GM12878 (cell line): ENCODE results near the gene MEF2C. TPM values are rescaled to one million over a fixed set of nuclear protein-coding genes. Genes with fewer than 3 reads are reported as not detected.

ENCODE experiments used
- ATF3 ChIP-seq: IDR thresholded peaks from 2 replicates; pipeline ENCODE4 v1.6.1; 2011; ENCODE audit warnings: low read depth, mild to moderate bottlenecking, low read length, moderate library complexity, borderline replicate concordance; ENCODE audit errors: extremely low read depth
- BHLHE40 ChIP-seq, 2 experiments: fragments of 450-650 bp in 1 of 2; IDR thresholded peaks; 2 replicates each; pipeline ENCODE4 v1.6.1; 2011 to 2017; ENCODE audit warnings: low read depth in 2 of 2, borderline replicate concordance in 1 of 2, improper control_type of control experiment in 1 of 2, low read length in 1 of 2, mild to moderate bottlenecking in 1 of 2
- CBFB ChIP-seq: IDR thresholded peaks from 2 replicates; pipeline ENCODE4 v1.6.1; 2016; ENCODE audit warnings: antibody characterized with exemption, low read depth
- E2F8 ChIP-seq: fragments of 450-650 bp; IDR thresholded peaks from 2 replicates; pipeline ENCODE4 v1.6.1; 2018; ENCODE audit warnings: mild to moderate bottlenecking, low read depth, moderate library complexity; ENCODE audit not compliant: partially characterized antibody
- GABPA ChIP-seq: IDR thresholded peaks from 2 replicates; pipeline ENCODE4 v1.6.1; 2014; ENCODE audit warnings: antibody characterized with exemption, low read depth, mild to moderate bottlenecking, inconsistent platforms
- IKZF2 ChIP-seq, 2 experiments: fragments of 450-650 bp; IDR thresholded peaks; 2 replicates each; pipeline ENCODE4 v1.6.1; 2017; ENCODE audit warnings: mild to moderate bottlenecking in 2 of 2, moderate library complexity in 2 of 2
- KDM1A ChIP-seq: fragments of 200-600 bp; sonication (generic); IDR thresholded peaks from 2 replicates; pipeline ENCODE4 v1.6.1; 2016; ENCODE audit warnings: borderline replicate concordance
- MEF2A ChIP-seq: IDR thresholded peaks from 2 replicates; pipeline ENCODE4 v1.6.1; 2011; ENCODE audit warnings: low read depth, mild to moderate bottlenecking, low read length, moderate library complexity; ENCODE audit not compliant: insufficient read depth
- MLLT1 ChIP-seq: fragments of 450-650 bp; IDR thresholded peaks from 2 replicates; pipeline ENCODE4 v1.6.1; 2016; ENCODE audit warnings: mild to moderate bottlenecking
- NBN ChIP-seq: fragments of 450-650 bp; IDR thresholded peaks from 2 replicates; pipeline ENCODE4 v1.6.1; 2016
- NFIC ChIP-seq: IDR thresholded peaks from 2 replicates; pipeline ENCODE4 v1.6.1; 2012; ENCODE audit warnings: low read depth, mild to moderate bottlenecking, inconsistent platforms, low read length, moderate library complexity
- NFYA ChIP-seq: IDR thresholded peaks from 2 replicates; pipeline ENCODE4 v1.6.1; 2011; ENCODE audit warnings: low read depth, mild to moderate bottlenecking, low read length, improper control_type of control experiment, borderline replicate concordance
- POLR2AphosphoS2 ChIP-seq: IDR thresholded peaks from 2 replicates; pipeline ENCODE4 v1.6.1; 2011; ENCODE audit warnings: low read depth, mild to moderate bottlenecking, low read length, improper control_type of control experiment, moderate library complexity
- SMC3 ChIP-seq: IDR thresholded peaks from 2 replicates; pipeline ENCODE4 v1.6.1; 2011; ENCODE audit warnings: low read length, improper control_type of control experiment, borderline replicate concordance
- ZBTB11 ChIP-seq: fragments of 450-650 bp; formaldehyde crosslinking; IDR thresholded peaks from 2 replicates; pipeline ENCODE4 v1.5.0; 2022; ENCODE audit warnings: mild to moderate bottlenecking, missing genetic modification characterization
- ZZZ3 ChIP-seq: IDR thresholded peaks from 2 replicates; pipeline ENCODE4 v1.6.1; 2011; ENCODE audit warnings: low read depth; ENCODE audit not compliant: control insufficient read depth, insufficient read length
- polyA plus RNA-seq, 11 experiments: library from polyadenylated mRNA; depleted of rRNA in 4 of 11; unstranded in 6 of 11; stranded (reverse) in 5 of 11; fragments of >200 nt; fragmentation: Nextera tagmentation in 4 of 11; fragmentation: Illumina TruSeq in 1 of 11; extraction: Ambion mirVana in 4 of 11; extraction: Trizol in 1 of 11; gene quantifications; 1 replicate in 1 of 11; 2 replicates in 10 of 11; pipeline versions ENCODE4 v1.2.1 to v1.2.3, GENCODE V29; 2011 to 2016; ENCODE audit warnings: inconsistent platforms in 2 of 11, missing spikeins in 2 of 11, low read depth in 1 of 11
- total RNA-seq, 4 experiments: library from RNA; depleted of rRNA in 3 of 4; stranded (reverse); fragments of >200 nt in 3 of 4; fragmentation: Illumina TruSeq in 1 of 4; extraction: Trizol in 1 of 4; gene quantifications; 2 replicates each; pipeline versions ENCODE4 v1.2.1 to v1.2.3, GENCODE V29; 2013 to 2021

Gene MEF2C
- total and polyA plus RNA-seq, 10 of the 15 experiments (the other 5 are each of a cell fraction or from before 2014, with no cell fraction given): 104 to 225 (median 180) TPM

GRCh38 chr5:88675708-88676636 is 207.0 kb downstream of the MEF2C start (continued):
- TF ChIP-seq ZBTB11 (CRISPR knock-in tag) (no peak), NFIC (no peak), ZZZ3 (no peak), IKZF2 (IDR thresholded peaks at IDR 0.05) (0 out of 4 replicates have a peak, but pooled peaks of 1 of the 2 experiments have one; percentile 16), ATF3 (no peak), MLLT1 (no peak), MEF2A (no peak), BHLHE40 (IDR thresholded peaks at IDR 0.05; ENCODE audit: borderline replicate concordance in 1 of 2, low read depth in 2 of 2, low read length in 1 of 2) (peak; percentile 42 to 64), GABPA (no peak), NFYA (no peak), SMC3 (no peak), KDM1A (no peak), CBFB (no peak), NBN (no peak), E2F8 (no peak), POLR2AphosphoS2 (no peak)
